HepG2 (cell line): ENCODE data around the gene ZBTB43. TPM values are rescaled to one million over a fixed set of nuclear protein-coding genes. Genes with fewer than 3 reads are reported as not detected.

Experiments used
- ATAC-seq: fragments of 200-7000 bp; cut with Tn5 transposase; 3 replicates; pipeline ENCODE4 v1.9.1; 2020; ENCODE audit warnings: mild to moderate bottlenecking, moderate library complexity
- BruUV-seq: library from RNA; stranded (reverse); fragments of 400-500 nt; replicated peaks from 2 replicates; lab custom pipeline; 2021; lab: Mats Ljungman, UMichigan
- CTCF ChIA-PET: fragments of 300-600 bp; formaldehyde crosslinking; extraction: SDS; loops from one replicate; lab custom pipeline; 2021; ENCODE audit warnings: low total read pairs, inconsistent platforms, low intra/inter-chr PET ratio; lab: Yijun Ruan, JAX
- POLR2A ChIA-PET: fragments of 350-600 bp; sonication (Branson Sonifier 250); formaldehyde crosslinking; loops from one replicate; lab custom pipeline; 2020; ENCODE audit warnings: antibody characterized with exemption, inconsistent platforms; lab: Yijun Ruan, JAX
- DNase-seq: peaks from one replicate; pipeline ENCODE4 v3.0.0-alpha.2; 2015; ENCODE audit warnings: low spot score
- FAIRE-seq: peaks from 3 replicates; lab custom pipeline; 2011; peaks lifted over from hg19 to GRCh38; lab: Jason Lieb, UNC
- H2AFZ ChIP-seq: one replicate; pipeline ENCODE4 v1.6.1; 2011; ENCODE audit warnings: low read length, inconsistent platforms
- H3K27ac ChIP-seq: fragments of 300-600 bp; 3 replicates; pipeline ENCODE4 v1.8.0; 2011; ENCODE audit warnings: mixed run types, mild to moderate bottlenecking, mixed read lengths, low read length, inconsistent platforms; ENCODE audit not compliant: insufficient read depth; ENCODE audit errors: extremely low read length
- H3K27me3 ChIP-seq, 2 experiments: fragments of 200-600 bp in 1 of 2; 2 replicates in 1 of 2; 3 replicates in 1 of 2; pipeline versions ENCODE4 v1.6.0 to v1.8.0; 2011; ENCODE audit warnings: low read length in 2 of 2, mild to moderate bottlenecking in 2 of 2, moderate library complexity in 2 of 2, inconsistent platforms in 1 of 2; ENCODE audit not compliant: insufficient read depth in 2 of 2, control insufficient read depth in 1 of 2
- H3K36me3 ChIP-seq, 2 experiments: fragments of 200-600 bp in 1 of 2; replicated peaks in 1 of 2; 2 replicates in 1 of 2; 3 replicates in 1 of 2; pipeline versions ENCODE4 v1.5.1 to v1.8.0; 2011; ENCODE audit warnings: low read length in 2 of 2, inconsistent platforms in 1 of 2; ENCODE audit not compliant: insufficient read depth in 2 of 2, control insufficient read depth in 1 of 2
- H3K4me1 ChIP-seq: 2 replicates; pipeline ENCODE4 v1.5.1; 2012; ENCODE audit warnings: low read length, inconsistent platforms; ENCODE audit not compliant: insufficient read depth
- H3K4me2 ChIP-seq: 2 replicates; pipeline ENCODE4 v1.6.0; 2011; ENCODE audit warnings: low read depth, low read length, inconsistent platforms
- H3K4me3 ChIP-seq, 3 experiments: fragments of 200-600 bp in 1 of 3; sonication (generic), shearing (Covaris generic) in 1 of 3; replicated peaks in 1 of 3; 2 replicates each; pipeline ENCODE4 v1.5.1; 2011 to 2016; ENCODE audit warnings: low read length in 3 of 3, inconsistent platforms in 2 of 3, low read depth in 2 of 3, mild to moderate bottlenecking in 2 of 3, control low read depth in 1 of 3, mixed read lengths in 1 of 3; ENCODE audit not compliant: insufficient read depth in 1 of 3
- H3K79me2 ChIP-seq: one replicate; pipeline ENCODE4 v1.6.1; 2011; ENCODE audit warnings: low read length, inconsistent platforms; ENCODE audit not compliant: insufficient read depth
- H3K9ac ChIP-seq: 2 replicates; pipeline ENCODE4 v1.6.0; 2011; ENCODE audit warnings: mild to moderate bottlenecking, low read depth, low read length, inconsistent platforms; ENCODE audit not compliant: insufficient read depth
- H3K9me3 ChIP-seq: 2 replicates; pipeline ENCODE4 v1.5.1; 2012; ENCODE audit warnings: mild to moderate bottlenecking, low read length
- H4K20me1 ChIP-seq: 2 replicates; pipeline ENCODE4 v1.6.0; 2011; ENCODE audit warnings: inconsistent platforms, mild to moderate bottlenecking, low read length, moderate library complexity; ENCODE audit not compliant: insufficient read depth
- HMGXB4 ChIP-seq, 2 experiments: sonication (generic) in 1 of 2; formaldehyde crosslinking in 1 of 2; IDR thresholded peaks; 2 replicates each; pipeline versions ENCODE4 v1.4.0 to v1.6.1; 2018 to 2020; ENCODE audit warnings: missing genetic modification reagents in 2 of 2, borderline replicate concordance in 1 of 2, low read depth in 1 of 2, mild to moderate bottlenecking in 1 of 2, missing biosample characterization in 1 of 2
- KDM3A ChIP-seq: IDR thresholded peaks from 2 replicates; pipeline ENCODE4 v1.6.1; 2018; ENCODE audit warnings: low read depth, missing compliant biosample characterization
- PHB2 ChIP-seq: fragments of 450-650 bp; IDR thresholded peaks from 2 replicates; pipeline ENCODE4 v1.6.1; 2018; ENCODE audit not compliant: partially characterized antibody
- RBM22 ChIP-seq: fragments of 200-400 bp; formaldehyde crosslinking; optimal IDR thresholded peaks from 2 replicates; pipeline ENCODE3; 2017; ENCODE audit warnings: mild to moderate bottlenecking, low read length, moderate library complexity
- SRSF9 ChIP-seq: fragments of 200-400 bp; formaldehyde crosslinking; IDR thresholded peaks from 2 replicates; pipeline ENCODE4 v1.6.1; 2018; ENCODE audit warnings: borderline replicate concordance, mild to moderate bottlenecking, low read depth, low read length; ENCODE audit not compliant: insufficient read depth, poor library complexity, severe bottlenecking
- ZBTB42 ChIP-seq: sonication (generic); formaldehyde crosslinking; IDR thresholded peaks from 2 replicates; pipeline ENCODE4 v1.5.0; 2020; ENCODE audit warnings: mild to moderate bottlenecking, missing genetic modification reagents
- ZNF251 ChIP-seq: sonication (generic); formaldehyde crosslinking; IDR thresholded peaks from 2 replicates; pipeline ENCODE4 v1.9.0; 2021; ENCODE audit warnings: mild to moderate bottlenecking, missing genetic modification reagents
- ZNF572 ChIP-seq: sonication (generic); formaldehyde crosslinking; IDR thresholded peaks from 2 replicates; pipeline ENCODE4 v1.5.1; 2020; ENCODE audit warnings: mild to moderate bottlenecking, missing genetic modification reagents
- WGBS: methylation state at CpG from one replicate; pipeline ENCODE4 v1.1.6; 2017; ENCODE audit warnings: low lambda C conversion rate; 5-methylcytosine and 5-hydroxymethylcytosine counted together
- in situ Hi-C: cut with HindIII; loops from 2 replicates; pipeline ENCODE4 v1.10.0; 2017; ENCODE audit warnings: low pct_unique_long_range_greater_than_20kb; ENCODE audit not compliant: extremely low pct_ligation_motif_present
- intact Hi-C: fragments of 100-400 bp; cut with micrococcal nuclease; formaldehyde crosslinking; loops from one replicate; pipeline ENCODE4 v1.10.0; 2022; ENCODE audit not compliant: unreplicated experiment
- polyA plus RNA-seq, 8 experiments: library from polyadenylated mRNA; depleted of rRNA in 3 of 8; stranded (reverse) in 7 of 8; unstranded in 1 of 8; fragments of >200 nt; fragmentation: Illumina TruSeq in 4 of 8; extraction: Trizol in 4 of 8; gene quantifications; 2 replicates each; pipeline versions ENCODE4 v1.2.1 to v1.2.3, GENCODE V29; 2011 to 2016; ENCODE audit warnings: low read depth in 4 of 8, missing spikeins in 1 of 8, mixed read lengths in 1 of 8; ENCODE audit not compliant: insufficient read depth in 1 of 8
- total RNA-seq, 5 experiments: library from RNA; depleted of rRNA; stranded (reverse); fragments of >200 nt; fragmentation: Illumina TruSeq; extraction: Trizol; gene quantifications; 2 replicates each; pipeline ENCODE4 v1.2.3, GENCODE V29; 2016; ENCODE audit warnings: low read depth in 1 of 5

Gene ZBTB43
- total and polyA plus RNA-seq, 2 of the 13 experiments (the other 11 are each of a cell fraction or from before 2014, with no cell fraction given): 7.1 to 31.4 TPM

- TF ChIP-seq SRSF9 (no peak), PHB2 (no peak), ZNF251 (no peak), ZNF572 (CRISPR knock-in tag) (no peak)
Measured at GRCh38 chr9:126822278-126822677, 17.4 kb downstream of the ZBTB43 start (continued).

- CTCF ChIA-PET: no interaction called here
- in situ Hi-C loops: no loop called here
Measured at GRCh38 chr9:126822873-126823272, 18.0 kb downstream of the ZBTB43 start.

More at GRCh38 chr9:126822873-126823272, 18.0 kb downstream of the ZBTB43 start:
- no peak for TF ChIP-seq RBM22
- no peak for TF ChIP-seq ZBTB42
- no peak for TF ChIP-seq KDM3A (CRISPR knock-in tag)
- TF ChIP-seq HMGXB4 (CRISPR knock-in tag; IDR thresholded peaks at IDR 0.05; ENCODE audit: borderline replicate concordance in 1 of 2, low read depth in 1 of 2): no peak
- DNase-seq: no peak
- peaks cover 22% of the 10 kb centered on the region for H3K4me1 ChIP-seq
- H3K27me3 ChIP-seq: no peaks in the 10 kb centered on the region
- H3K9me3 ChIP-seq: peaks cover 19% of the 10 kb centered on the region; the same call in 1 of the 2 replicates
- no TSS peak for BruUV-seq
- 96% methylated on average over 1 of the region's 1 CpG for WGBS
- POLR2A ChIA-PET: no interaction called here
- intact Hi-C loops: no loop called here
- no peak overlapping the region for H3K4me3 ChIP-seq
- H3K4me2 ChIP-seq: no peak overlapping the region
- ATAC-seq: no peak
- H2AFZ ChIP-seq: no peak overlapping the region
- H3K79me2 ChIP-seq: peaks cover 41% of the 10 kb centered on the region
- H3K36me3 ChIP-seq: peaks cover 3 to 20% of the 10 kb centered on the region in 2 experiments; a peak in 4 of 5 replicates
- no peak overlapping the region for H3K27ac ChIP-seq
- FAIRE-seq: no peak
- no peak overlapping the region for H3K9ac ChIP-seq
- no peaks in the 10 kb centered on the region; the same call in 1 of the 2 replicates for H4K20me1 ChIP-seq
